Lung (tissue), 12 donors: Measurements from ENCODE around the gene ARMH1. TPM values are rescaled to one million over a fixed set of nuclear protein-coding genes. Genes with fewer than 3 reads are reported as not detected.

Experiments
- ATAC-seq: fragments of 200-7000 bp; cut with Tn5 transposase; one replicate; pipeline ENCODE4 v1.9.1; 2020; ENCODE audit warnings: moderate number of reproducible peaks; ENCODE audit not compliant: insufficient read depth, low FRiP score
- DNase-seq, 3 donors: peaks; one replicate each; pipeline ENCODE4 v3.0.0-alpha.2; 2013 to 2017
- H3K27ac ChIP-seq, 2 donors: one replicate each; pipeline ENCODE4 v1.5.1; 2013; ENCODE audit warnings: mild to moderate bottlenecking in 2 of 2, moderate library complexity in 2 of 2, control low read depth in 1 of 2, inconsistent platforms in 1 of 2, low read depth in 1 of 2, low read length in 1 of 2
- H3K27me3 ChIP-seq, 3 donors: one replicate each; pipeline ENCODE4 v1.5.1; 2013; ENCODE audit warnings: low read length in 2 of 3; ENCODE audit not compliant: control insufficient read depth in 3 of 3, insufficient read depth in 3 of 3
- H3K36me3 ChIP-seq, 4 donors: one replicate each; pipeline ENCODE4 v1.5.1; 2013; ENCODE audit warnings: low read length in 4 of 4, mild to moderate bottlenecking in 1 of 4, moderate library complexity in 1 of 4; ENCODE audit not compliant: control insufficient read depth in 4 of 4, insufficient read depth in 4 of 4
- H3K4me1 ChIP-seq, 5 donors: one replicate each; pipeline ENCODE4 v1.5.1; 2013; ENCODE audit warnings: low read length in 5 of 5, mild to moderate bottlenecking in 2 of 5, moderate library complexity in 1 of 5; ENCODE audit not compliant: control insufficient read depth in 5 of 5, insufficient read depth in 5 of 5
- H3K4me3 ChIP-seq: one replicate; pipeline ENCODE4 v1.5.1; 2013; ENCODE audit warnings: mild to moderate bottlenecking, control low read depth, moderate library complexity
- H3K9ac ChIP-seq, 2 donors: one replicate each; pipeline ENCODE4 v1.5.1; 2013; ENCODE audit warnings: low read length in 2 of 2, control low read depth in 1 of 2; ENCODE audit not compliant: insufficient read depth in 1 of 2
- H3K9me3 ChIP-seq, 4 donors: one replicate each; pipeline ENCODE4 v1.5.1; 2013; ENCODE audit warnings: low read length in 3 of 4, mild to moderate bottlenecking in 1 of 4, moderate library complexity in 1 of 4; ENCODE audit not compliant: control insufficient read depth in 4 of 4, insufficient read depth in 3 of 4
- WGBS, 2 donors: extraction: QIAGEN DNeasy Blood & Tissue Kit; methylation state at CpG; one replicate each; pipeline ENCODE4 v1.1.7; 2013; 5-methylcytosine and 5-hydroxymethylcytosine counted together
- polyA plus RNA-seq, 2 donors: library from polyadenylated mRNA; stranded (reverse); fragments of 200-250 nt; gene quantifications; one replicate each; pipeline ENCODE4 v1.2.1, GENCODE V29; 2013
- total RNA-seq, 2 donors: library from RNA; depleted of rRNA in 1 of 2; stranded (reverse); fragments of >200 nt in 1 of 2; gene quantifications; one replicate each; pipeline ENCODE4 v1.2.1, GENCODE V29; 2014 to 2021
- TF ChIP-seq, protein P1 (sequence below): IDR thresholded peaks from 2 replicates; pipeline ENCODE4 v1.5.1; 2012; ENCODE audit warnings: mild to moderate bottlenecking; ENCODE audit errors: control extremely low read depth, extremely low read depth
- donor health status: control.
- donor health status: control.
- donor health status: Bipolar disorder and iron deficiency.
- donor health status: healthy.
- donor health status: DM: yes; HTN: yes; CAD: no.

The ARMH1 gene
- total and polyA plus RNA-seq, 4 donors = 9.7 to 35.3 (median 21.4) TPM

GRCh38 chr1:44714532-44714931 lies 40.0 kb downstream of the ARMH1 start:
- no peak overlapping the region for H3K4me3 ChIP-seq
- H3K27me3 ChIP-seq = no peaks in the 10 kb centered on the region
- ATAC-seq (no peak), DNase-seq (no peak)
- TF ChIP-seq, protein P1, sequence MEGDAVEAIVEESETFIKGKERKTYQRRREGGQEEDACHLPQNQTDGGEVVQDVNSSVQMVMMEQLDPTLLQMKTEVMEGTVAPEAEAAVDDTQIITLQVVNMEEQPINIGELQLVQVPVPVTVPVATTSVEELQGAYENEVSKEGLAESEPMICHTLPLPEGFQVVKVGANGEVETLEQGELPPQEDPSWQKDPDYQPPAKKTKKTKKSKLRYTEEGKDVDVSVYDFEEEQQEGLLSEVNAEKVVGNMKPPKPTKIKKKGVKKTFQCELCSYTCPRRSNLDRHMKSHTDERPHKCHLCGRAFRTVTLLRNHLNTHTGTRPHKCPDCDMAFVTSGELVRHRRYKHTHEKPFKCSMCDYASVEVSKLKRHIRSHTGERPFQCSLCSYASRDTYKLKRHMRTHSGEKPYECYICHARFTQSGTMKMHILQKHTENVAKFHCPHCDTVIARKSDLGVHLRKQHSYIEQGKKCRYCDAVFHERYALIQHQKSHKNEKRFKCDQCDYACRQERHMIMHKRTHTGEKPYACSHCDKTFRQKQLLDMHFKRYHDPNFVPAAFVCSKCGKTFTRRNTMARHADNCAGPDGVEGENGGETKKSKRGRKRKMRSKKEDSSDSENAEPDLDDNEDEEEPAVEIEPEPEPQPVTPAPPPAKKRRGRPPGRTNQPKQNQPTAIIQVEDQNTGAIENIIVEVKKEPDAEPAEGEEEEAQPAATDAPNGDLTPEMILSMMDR = no peak
- 81 to 84% methylated on average over 7 of the region's 7 CpGs for WGBS, 2 donors
- no peaks in the 10 kb centered on the region for H3K36me3 ChIP-seq
- H3K9me3 ChIP-seq = no peaks in the 10 kb centered on the region
- H3K27ac ChIP-seq = no peak overlapping the region
- H3K4me1 ChIP-seq = peaks cover 0 to 12% (median 0%) of the 10 kb centered on the region in 5 donors
- H3K9ac ChIP-seq = no peak overlapping the region

GRCh38 chr1:44714944-44715571 lies 40.5 kb downstream of the ARMH1 start:
- peak; percentile 76 to 87 (median 83) for DNase-seq
- H3K9me3 ChIP-seq = no peaks in the 10 kb centered on the region
- no peak overlapping the region for H3K27ac ChIP-seq
- WGBS, 2 donors = 5 to 8% methylated on average over 9 of the region's 9 CpGs
- no peak overlapping the region for H3K4me3 ChIP-seq
- TF ChIP-seq, protein P1 = peak; percentile 80
- H3K36me3 ChIP-seq = no peaks in the 10 kb centered on the region
- no peak overlapping the region for H3K9ac ChIP-seq
- H3K27me3 ChIP-seq = no peaks in the 10 kb centered on the region
- ATAC-seq = peak; percentile 86
- peaks cover 0 to 12% (median 0%) of the 10 kb centered on the region in 5 donors for H3K4me1 ChIP-seq

GRCh38 chr1:44717156-44717555 lies 42.6 kb downstream of the ARMH1 start:
- Histone ChIP-seq H3K9me3 (no peaks in the 10 kb centered on the region), H3K27ac (peak overlapping the region in 1 of 2 donors; percentile 33), H3K27me3 (no peaks in the 10 kb centered on the region), H3K4me3 (no peak overlapping the region), H3K9ac (no peak overlapping the region), H3K4me1 (peaks cover 0 to 12% (median 1%) of the 10 kb centered on the region in 5 donors), H3K36me3 (no peaks in the 10 kb centered on the region)
- WGBS, 2 donors = 83 to 95% methylated on average over 4 of the region's 4 CpGs
- ATAC-seq (no peak), DNase-seq (no peak)
- TF ChIP-seq, protein P1 = no peak

DNA sequence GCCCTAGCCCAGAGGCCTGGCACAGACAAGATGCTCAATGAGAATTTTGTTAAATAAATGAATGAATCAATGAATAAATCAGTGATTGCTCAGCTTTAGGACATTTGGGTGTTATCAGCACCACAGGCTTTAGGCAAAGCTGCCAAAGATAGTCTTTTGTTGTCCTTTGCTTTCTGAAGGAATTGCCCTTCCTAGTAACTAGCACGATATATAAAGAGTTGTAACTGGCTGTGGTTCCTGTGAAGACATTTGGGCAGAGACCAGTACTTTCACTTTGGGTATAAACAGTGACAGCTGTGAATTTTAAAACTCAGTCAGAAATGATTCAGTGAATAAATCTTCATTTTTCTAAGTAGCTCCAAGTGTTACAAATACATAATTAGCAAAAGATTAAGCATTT lies 43.1 kb downstream of the ARMH1 start:
- Histone ChIP-seq H3K4me1 (peaks cover 0 to 12% (median 1%) of the 10 kb centered on the region in 5 donors), H3K4me3 (no peak overlapping the region), H3K36me3 (no peaks in the 10 kb centered on the region), H3K9me3 (no peaks in the 10 kb centered on the region), H3K27ac (no peak overlapping the region), H3K9ac (no peak overlapping the region), H3K27me3 (no peaks in the 10 kb centered on the region)
- 32 to 69% methylated on average over 1 of the region's 1 CpG for WGBS, 2 donors
- TF ChIP-seq, protein P1 = no peak
- DNase-seq = peak in 2 of 3 donors; percentile 64 to 73
- ATAC-seq = no peak
